ENCODE data around the gene KCNQ4.

DNA sequence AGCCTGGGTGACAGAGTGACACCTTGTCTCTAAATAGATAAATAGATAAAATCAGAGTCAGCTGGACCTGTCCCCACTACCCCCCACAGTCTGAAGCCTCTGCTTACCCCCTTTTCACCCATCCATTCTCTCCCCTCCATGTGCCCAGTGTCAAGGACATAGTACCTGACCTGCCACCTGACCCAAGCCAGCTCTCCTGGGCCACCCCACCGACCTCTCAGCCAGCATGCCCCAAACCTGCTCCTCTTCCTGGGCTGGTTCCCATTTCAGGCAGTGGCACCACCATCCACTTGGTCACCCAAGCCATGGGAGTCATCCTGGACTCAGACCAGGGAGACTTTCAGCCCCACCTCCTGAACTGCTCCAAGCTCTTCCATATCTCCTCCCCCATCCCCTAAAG is 50.4 kb downstream of the KCNQ4 start:
- TF ChIP-seq POLR2AphosphoS5 (IDR thresholded peaks at IDR 0.05) = no peak
- TF ChIP-seq, protein P1, sequence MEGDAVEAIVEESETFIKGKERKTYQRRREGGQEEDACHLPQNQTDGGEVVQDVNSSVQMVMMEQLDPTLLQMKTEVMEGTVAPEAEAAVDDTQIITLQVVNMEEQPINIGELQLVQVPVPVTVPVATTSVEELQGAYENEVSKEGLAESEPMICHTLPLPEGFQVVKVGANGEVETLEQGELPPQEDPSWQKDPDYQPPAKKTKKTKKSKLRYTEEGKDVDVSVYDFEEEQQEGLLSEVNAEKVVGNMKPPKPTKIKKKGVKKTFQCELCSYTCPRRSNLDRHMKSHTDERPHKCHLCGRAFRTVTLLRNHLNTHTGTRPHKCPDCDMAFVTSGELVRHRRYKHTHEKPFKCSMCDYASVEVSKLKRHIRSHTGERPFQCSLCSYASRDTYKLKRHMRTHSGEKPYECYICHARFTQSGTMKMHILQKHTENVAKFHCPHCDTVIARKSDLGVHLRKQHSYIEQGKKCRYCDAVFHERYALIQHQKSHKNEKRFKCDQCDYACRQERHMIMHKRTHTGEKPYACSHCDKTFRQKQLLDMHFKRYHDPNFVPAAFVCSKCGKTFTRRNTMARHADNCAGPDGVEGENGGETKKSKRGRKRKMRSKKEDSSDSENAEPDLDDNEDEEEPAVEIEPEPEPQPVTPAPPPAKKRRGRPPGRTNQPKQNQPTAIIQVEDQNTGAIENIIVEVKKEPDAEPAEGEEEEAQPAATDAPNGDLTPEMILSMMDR (IDR thresholded peaks at IDR 0.05) = no peak
